Measurements from ENCODE around the gene LPAR2.

LPAR2 gene

DNA sequence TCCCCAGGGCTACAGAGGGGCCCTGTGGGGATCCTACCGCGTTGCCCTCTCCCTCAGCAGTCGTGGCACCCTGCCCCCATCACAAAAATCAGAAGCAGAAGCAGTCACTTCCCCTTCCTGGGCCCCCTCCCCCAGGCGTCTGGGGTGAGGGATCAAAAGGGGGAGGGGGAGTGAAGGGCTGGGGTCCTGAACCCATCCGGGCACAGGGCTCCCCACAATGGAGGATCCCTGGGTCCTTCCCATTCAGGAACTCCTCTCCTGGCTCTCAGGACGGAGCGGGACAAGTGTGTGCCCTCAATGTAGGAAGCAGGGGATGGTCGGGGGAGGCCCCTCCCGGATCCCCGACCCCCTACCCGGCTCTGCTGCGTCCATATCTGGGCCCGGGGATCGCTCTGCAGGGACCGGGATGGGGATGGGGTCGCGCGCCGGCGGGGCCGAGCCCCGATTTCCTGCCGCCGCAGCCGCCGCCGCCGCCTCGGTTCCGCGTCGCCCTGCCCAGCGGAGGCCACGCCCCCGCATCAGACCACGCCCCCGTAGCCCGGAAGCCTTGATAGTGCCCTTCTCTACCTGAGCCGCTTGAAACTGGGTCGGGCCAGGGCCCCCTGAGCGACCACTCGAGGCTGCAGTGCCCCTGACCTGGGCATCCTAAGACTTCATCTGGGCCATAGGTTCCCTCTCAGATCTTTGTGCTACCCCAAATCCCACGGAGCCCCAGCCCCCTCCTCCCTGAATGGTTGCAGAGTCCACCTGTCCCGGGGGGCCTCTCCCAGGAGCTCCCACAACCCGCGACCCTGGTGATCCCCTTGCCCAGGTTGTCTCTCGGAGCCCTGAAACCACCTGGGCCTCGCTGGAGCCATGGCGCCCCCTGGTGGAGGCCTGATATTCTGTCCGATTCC, 15.4 kb upstream of the LPAR2 start, which contains the start of gene GMIP:
GMIP (minus strand) TSS at position 500 of the 896 bp plus-strand sequence; CDS start at position 372, 128 bp downstream.
- TF ChIP-seq FOXP2 (optimal IDR thresholded peaks at IDR 0.05; ENCODE audit: borderline replicate concordance, extremely low read depth, extremely low read length, insufficient read depth) (no peak), TAF1 (IDR thresholded peaks at IDR 0.05; ENCODE audit: borderline replicate concordance, insufficient read depth, low read length) (0 out of 2 replicates have a peak, but pooled peaks have one; percentile 14), SIN3A (IDR thresholded peaks at IDR 0.05; ENCODE audit: borderline replicate concordance, insufficient read depth, low read length) (0 out of 2 replicates have a peak, but pooled peaks have one; percentile 27)

GRCh38 chr19:19642506-19643157, 14.6 kb upstream of the LPAR2 start:
- TF ChIP-seq REST (IDR thresholded peaks at IDR 0.05; ENCODE audit: insufficient read depth in 1 of 2, low read depth in 2 of 2, low read length in 2 of 2) (no peak), FOXP2 (optimal IDR thresholded peaks at IDR 0.05; ENCODE audit: borderline replicate concordance, extremely low read depth, extremely low read length, insufficient read depth) (no peak), POLR2AphosphoS5 (IDR thresholded peaks at IDR 0.05; ENCODE audit: low read depth, low read length) (no peak), TAF1 (IDR thresholded peaks at IDR 0.05; ENCODE audit: borderline replicate concordance, insufficient read depth, low read length) (no peak), SIN3A (IDR thresholded peaks at IDR 0.05; ENCODE audit: borderline replicate concordance, insufficient read depth, low read length) (no peak)

GRCh38 chr19:19637523-19638251, 9.7 kb upstream of the LPAR2 start:
- TF ChIP-seq REST (IDR thresholded peaks at IDR 0.05; ENCODE audit: insufficient read depth in 1 of 2, low read depth in 2 of 2, low read length in 2 of 2) (no peak), POLR2AphosphoS5 (IDR thresholded peaks at IDR 0.05; ENCODE audit: low read depth, low read length) (no peak), SIN3A (IDR thresholded peaks at IDR 0.05; ENCODE audit: borderline replicate concordance, insufficient read depth, low read length) (no peak), FOXP2 (optimal IDR thresholded peaks at IDR 0.05; ENCODE audit: borderline replicate concordance, extremely low read depth, extremely low read length, insufficient read depth) (no peak), TAF1 (IDR thresholded peaks at IDR 0.05; ENCODE audit: borderline replicate concordance, insufficient read depth, low read length) (no peak)

- TF ChIP-seq FOXP2 (optimal IDR thresholded peaks at IDR 0.05; ENCODE audit: borderline replicate concordance, extremely low read depth, extremely low read length, insufficient read depth): no peak
These were observed 9.1 kb upstream of the LPAR2 start for GRCh38 chr19:19637186-19637522.

DNA sequence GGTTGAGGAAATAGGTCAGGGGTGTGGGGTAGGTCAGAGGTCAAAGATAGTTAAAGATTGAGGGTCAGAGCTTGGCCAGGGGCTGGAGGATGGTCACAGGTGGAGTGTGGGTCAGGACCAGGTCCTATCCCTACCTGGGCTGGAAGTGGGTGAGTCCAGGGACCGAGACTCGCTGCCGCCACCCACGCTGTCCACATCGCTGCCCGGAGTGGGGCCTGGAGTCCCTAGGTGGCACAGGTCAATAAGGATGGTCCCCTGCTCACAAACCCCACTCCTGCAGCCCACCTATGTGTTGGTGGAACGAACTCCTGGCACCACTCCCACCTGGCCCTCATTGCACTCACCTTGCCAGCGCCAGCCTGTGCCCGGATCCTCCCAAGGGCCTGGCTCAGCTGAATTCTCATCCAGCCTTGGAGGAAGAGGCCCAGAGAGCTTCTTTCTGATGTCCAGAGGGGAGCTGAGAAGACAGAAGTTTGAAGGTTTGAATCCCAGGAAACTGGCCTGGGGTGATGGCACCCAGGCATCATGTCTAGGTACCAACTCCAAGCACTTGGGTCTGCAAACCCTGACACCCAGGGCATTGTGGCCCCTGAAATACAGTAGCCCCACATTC, 8.7 kb upstream of the LPAR2 start:
- TF ChIP-seq TAF1 (IDR thresholded peaks at IDR 0.05; ENCODE audit: borderline replicate concordance, insufficient read depth, low read length) (no peak), FOXP2 (optimal IDR thresholded peaks at IDR 0.05; ENCODE audit: borderline replicate concordance, extremely low read depth, extremely low read length, insufficient read depth) (no peak), SIN3A (IDR thresholded peaks at IDR 0.05; ENCODE audit: borderline replicate concordance, insufficient read depth, low read length) (no peak), REST (IDR thresholded peaks at IDR 0.05; ENCODE audit: insufficient read depth in 1 of 2, low read depth in 2 of 2, low read length in 2 of 2) (no peak), POLR2AphosphoS5 (IDR thresholded peaks at IDR 0.05; ENCODE audit: low read depth, low read length) (no peak)
